ENCODE results near the gene NUB1. TPM values are rescaled to one million over a fixed set of nuclear protein-coding genes. Genes with fewer than 3 reads are reported as not detected.

The NUB1 gene
- total RNA-seq, 4 donors from 2014 or later = 66.4 to 90.8 (median 68.2) TPM

GRCh38 chr7:151374139-151374538 lies 32.5 kb downstream of the NUB1 start:
- DNase-seq = peak in 1 of 3 donors; percentile 41
- H3K27ac ChIP-seq = no peak overlapping the region
- no peaks in the 10 kb centered on the region for H3K4me1 ChIP-seq
- H3K27me3 ChIP-seq = no peaks in the 10 kb centered on the region
- no peak for TF ChIP-seq CTCF (IDR thresholded peaks at IDR 0.05)
- TF ChIP-seq POLR2A (IDR thresholded peaks at IDR 0.05) = no peak
- peaks cover 0 to 90% (median 0%) of the 10 kb centered on the region in 3 donors for H3K36me3 ChIP-seq
- H3K4me3 ChIP-seq = no peak overlapping the region
- H3K9me3 ChIP-seq = no peaks in the 10 kb centered on the region

- Histone ChIP-seq H3K9me3 (no peaks in the 10 kb centered on the region), H3K27me3 (no peaks in the 10 kb centered on the region), H3K4me1 (no peaks in the 10 kb centered on the region), H3K4me3 (no peak overlapping the region), H3K36me3 (peaks cover 0 to 84% (median 0%) of the 10 kb centered on the region in 3 donors), H3K27ac (no peak overlapping the region)
- TF ChIP-seq CTCF (IDR thresholded peaks at IDR 0.05) (no peak), POLR2A (IDR thresholded peaks at IDR 0.05) (no peak)
- DNase-seq = peak in 1 of 3 donors; percentile 42
These were observed 33.1 kb downstream of the NUB1 start for GRCh38 chr7:151374726-151375125.

DNA sequence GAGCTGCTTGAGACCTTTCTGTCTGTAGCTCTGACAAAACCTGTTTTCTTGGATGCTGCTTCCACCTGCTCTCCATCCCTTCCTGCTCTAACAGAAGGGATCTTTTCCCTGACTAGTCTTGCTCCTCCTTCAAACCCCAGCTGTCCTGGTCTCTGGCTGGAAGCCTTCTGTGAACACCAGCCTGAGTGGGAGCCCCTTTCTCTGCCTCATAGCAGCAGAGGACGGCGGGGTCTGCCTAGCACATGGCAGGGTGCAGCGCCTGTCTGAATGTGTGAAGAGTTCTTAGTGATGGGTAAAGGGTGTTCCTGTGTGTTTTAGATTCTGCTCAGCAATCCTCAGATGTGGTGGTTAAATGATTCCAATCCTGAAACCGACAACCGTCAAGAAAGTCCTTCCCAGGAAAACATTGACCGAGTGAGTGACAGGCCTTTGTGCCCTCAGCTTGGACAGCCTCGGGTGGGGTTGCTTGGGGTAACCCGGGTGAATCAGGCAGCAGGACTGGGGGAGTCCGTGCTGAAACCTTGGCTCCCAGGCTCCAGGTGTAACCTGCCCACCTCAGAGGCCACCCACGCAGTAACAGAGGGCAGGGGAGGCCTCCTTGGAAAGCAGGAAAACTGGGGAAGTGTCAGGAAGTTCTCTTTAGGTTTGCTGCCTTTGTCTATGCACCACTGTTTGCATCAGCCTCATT lies 34.1 kb downstream of the NUB1 start:
- Histone ChIP-seq H3K4me1 (peaks cover 0 to 4% (median 0%) of the 10 kb centered on the region in 4 donors), H3K27me3 (no peaks in the 10 kb centered on the region), H3K9me3 (no peaks in the 10 kb centered on the region), H3K4me3 (no peak overlapping the region), H3K27ac (no peak overlapping the region), H3K36me3 (peaks cover 0 to 75% (median 0%) of the 10 kb centered on the region in 3 donors)
- DNase-seq = peak in 1 of 3 donors; percentile 22
- TF ChIP-seq POLR2A (IDR thresholded peaks at IDR 0.05) (no peak), CTCF (IDR thresholded peaks at IDR 0.05) (no peak)

GRCh38 chr7:151376218-151376902 lies 34.7 kb downstream of the NUB1 start:
- peaks cover 0 to 10% (median 5%) of the 10 kb centered on the region in 4 donors for H3K4me1 ChIP-seq
- TF ChIP-seq CTCF (IDR thresholded peaks at IDR 0.05) (no peak), POLR2A (IDR thresholded peaks at IDR 0.05) (no peak)
- H3K27me3 ChIP-seq = peaks cover 0 to 2% of the 10 kb centered on the region in 2 donors
- peak in 2 of 3 donors; percentile 40 to 44 for DNase-seq
- no peaks in the 10 kb centered on the region for H3K9me3 ChIP-seq
- no peak overlapping the region for H3K4me3 ChIP-seq
- H3K36me3 ChIP-seq = peaks cover 0 to 68% (median 0%) of the 10 kb centered on the region in 3 donors
- H3K27ac ChIP-seq = no peak overlapping the region

DNA sequence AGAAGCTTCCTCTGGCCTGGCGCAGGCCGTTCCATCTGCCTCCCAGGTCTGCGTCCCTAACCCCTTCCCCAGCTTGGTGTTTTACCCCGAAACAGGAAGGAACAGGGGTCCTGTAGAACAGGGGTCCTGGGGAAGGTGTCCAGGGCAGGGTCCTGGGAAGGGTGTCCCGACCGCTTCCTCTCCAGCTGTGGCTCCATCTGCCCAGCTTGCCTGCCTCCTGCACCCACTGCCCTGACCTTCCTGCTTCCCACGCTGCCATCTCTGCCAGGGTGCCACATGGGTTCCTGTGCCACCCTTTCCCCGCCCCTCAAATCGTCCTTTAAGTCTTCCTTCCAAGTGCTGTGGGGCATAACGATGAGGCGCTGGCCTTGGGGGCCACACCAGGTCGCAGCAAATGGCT lies 35.8 kb downstream of the NUB1 start:
- H3K36me3 ChIP-seq = peaks cover 0 to 62% (median 0%) of the 10 kb centered on the region in 3 donors
- peak in 1 of 3 donors; percentile 25 for DNase-seq
- TF ChIP-seq CTCF (IDR thresholded peaks at IDR 0.05) (no peak), POLR2A (IDR thresholded peaks at IDR 0.05) (no peak)
- no peak overlapping the region for H3K4me3 ChIP-seq
- H3K4me1 ChIP-seq = peaks cover 0 to 21% (median 12%) of the 10 kb centered on the region in 4 donors
- H3K27ac ChIP-seq = no peak overlapping the region
- peaks cover 0 to 9% of the 10 kb centered on the region in 2 donors for H3K27me3 ChIP-seq
- no peaks in the 10 kb centered on the region for H3K9me3 ChIP-seq
